GM12865 (cell line): Measurements from ENCODE around the gene OCIAD1.

Source experiments
- DNase-seq: peaks from one replicate; pipeline ENCODE4 v3.0.0; 2010; ENCODE audit warnings: low read depth
- H3K4me3 ChIP-seq: 2 replicates; pipeline ENCODE4 v1.5.1; 2011; ENCODE audit warnings: mild to moderate bottlenecking, low read depth, low read length, control low read depth
- TF ChIP-seq, protein P1 (sequence below): IDR thresholded peaks from 2 replicates; pipeline ENCODE4 v1.5.1; 2011; ENCODE audit warnings: low read length, control low read depth, low read depth, inconsistent platforms; ENCODE audit not compliant: insufficient read depth; ENCODE audit errors: missing control alignments

OCIAD1 gene

DNA sequence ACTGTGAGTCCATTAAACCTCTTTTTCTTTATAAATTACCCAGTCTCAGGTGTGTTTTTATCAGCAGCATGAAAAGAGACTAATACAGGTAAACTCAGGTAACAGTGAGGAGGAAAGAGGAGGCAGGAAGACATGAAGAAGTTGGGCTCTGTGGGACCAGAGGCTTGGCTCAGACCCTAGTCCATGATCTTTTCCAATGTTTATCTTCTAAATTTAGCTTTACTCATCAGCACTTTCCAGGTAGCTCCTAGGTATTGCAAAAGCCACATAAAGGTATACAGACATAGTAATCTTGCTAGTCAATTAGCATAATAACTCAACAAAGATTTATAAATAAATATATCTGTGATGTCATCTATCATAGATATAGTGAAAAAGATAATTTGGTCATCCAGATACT is 39.6 kb upstream of the OCIAD1 start:
- TF ChIP-seq, protein P1, sequence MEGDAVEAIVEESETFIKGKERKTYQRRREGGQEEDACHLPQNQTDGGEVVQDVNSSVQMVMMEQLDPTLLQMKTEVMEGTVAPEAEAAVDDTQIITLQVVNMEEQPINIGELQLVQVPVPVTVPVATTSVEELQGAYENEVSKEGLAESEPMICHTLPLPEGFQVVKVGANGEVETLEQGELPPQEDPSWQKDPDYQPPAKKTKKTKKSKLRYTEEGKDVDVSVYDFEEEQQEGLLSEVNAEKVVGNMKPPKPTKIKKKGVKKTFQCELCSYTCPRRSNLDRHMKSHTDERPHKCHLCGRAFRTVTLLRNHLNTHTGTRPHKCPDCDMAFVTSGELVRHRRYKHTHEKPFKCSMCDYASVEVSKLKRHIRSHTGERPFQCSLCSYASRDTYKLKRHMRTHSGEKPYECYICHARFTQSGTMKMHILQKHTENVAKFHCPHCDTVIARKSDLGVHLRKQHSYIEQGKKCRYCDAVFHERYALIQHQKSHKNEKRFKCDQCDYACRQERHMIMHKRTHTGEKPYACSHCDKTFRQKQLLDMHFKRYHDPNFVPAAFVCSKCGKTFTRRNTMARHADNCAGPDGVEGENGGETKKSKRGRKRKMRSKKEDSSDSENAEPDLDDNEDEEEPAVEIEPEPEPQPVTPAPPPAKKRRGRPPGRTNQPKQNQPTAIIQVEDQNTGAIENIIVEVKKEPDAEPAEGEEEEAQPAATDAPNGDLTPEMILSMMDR = no peak
- no peak overlapping the region for H3K4me3 ChIP-seq
- DNase-seq = no peak

DNA sequence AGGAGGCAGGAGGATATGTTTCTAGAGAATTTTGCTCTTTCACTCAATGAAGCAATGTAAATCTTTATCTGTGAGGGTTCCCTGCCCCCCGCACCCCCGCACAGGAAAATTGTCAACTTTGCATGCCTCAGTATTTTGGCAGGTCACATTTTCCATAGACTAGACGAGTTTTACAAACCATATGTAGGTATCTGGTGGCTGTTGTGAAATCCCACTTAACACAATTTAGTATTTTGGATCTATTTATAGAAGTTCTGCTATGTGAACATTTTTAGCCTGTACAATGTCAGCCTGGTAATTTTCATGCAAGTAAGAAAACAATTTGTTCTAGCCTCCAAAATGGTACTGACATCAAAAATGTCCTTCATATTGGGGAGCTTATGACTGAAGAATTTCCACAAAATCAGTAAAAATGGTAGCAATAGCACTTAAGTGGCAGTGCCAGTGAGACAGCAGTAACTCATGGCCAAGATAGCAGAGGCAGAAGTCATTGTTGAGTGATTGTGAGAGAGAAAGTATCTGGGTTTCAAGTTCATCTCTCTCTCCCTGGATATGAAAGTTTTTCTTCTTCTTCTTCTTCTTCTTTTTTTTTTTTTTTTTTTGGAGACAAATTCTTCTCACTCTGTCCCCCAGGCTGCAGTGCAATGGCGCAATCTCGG is 38.4 kb upstream of the OCIAD1 start:
- peak; percentile 33 for DNase-seq
- TF ChIP-seq, protein P1 = no peak
- H3K4me3 ChIP-seq = no peak overlapping the region

DNA sequence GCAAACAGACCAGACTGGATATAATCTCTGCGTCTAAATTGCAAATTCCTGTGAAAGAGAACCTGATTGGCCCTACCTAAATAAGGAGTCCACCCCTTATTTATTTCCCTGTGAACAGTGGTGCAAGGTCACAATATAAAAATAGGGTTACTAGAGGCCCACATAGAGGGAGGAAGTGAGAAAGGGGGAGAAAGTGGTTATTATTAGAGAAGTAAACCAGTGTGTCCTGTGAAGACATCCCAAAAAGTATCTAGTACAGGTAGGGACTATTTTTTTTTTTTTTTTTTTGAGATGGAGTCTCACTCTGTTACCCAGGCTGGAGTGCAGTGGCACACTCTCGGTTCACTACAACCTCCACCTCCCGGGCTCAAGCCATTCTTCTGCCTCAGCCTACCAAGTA is 35.8 kb upstream of the OCIAD1 start:
- no peak for DNase-seq
- TF ChIP-seq, protein P1 = no peak
- no peak overlapping the region for H3K4me3 ChIP-seq

DNA sequence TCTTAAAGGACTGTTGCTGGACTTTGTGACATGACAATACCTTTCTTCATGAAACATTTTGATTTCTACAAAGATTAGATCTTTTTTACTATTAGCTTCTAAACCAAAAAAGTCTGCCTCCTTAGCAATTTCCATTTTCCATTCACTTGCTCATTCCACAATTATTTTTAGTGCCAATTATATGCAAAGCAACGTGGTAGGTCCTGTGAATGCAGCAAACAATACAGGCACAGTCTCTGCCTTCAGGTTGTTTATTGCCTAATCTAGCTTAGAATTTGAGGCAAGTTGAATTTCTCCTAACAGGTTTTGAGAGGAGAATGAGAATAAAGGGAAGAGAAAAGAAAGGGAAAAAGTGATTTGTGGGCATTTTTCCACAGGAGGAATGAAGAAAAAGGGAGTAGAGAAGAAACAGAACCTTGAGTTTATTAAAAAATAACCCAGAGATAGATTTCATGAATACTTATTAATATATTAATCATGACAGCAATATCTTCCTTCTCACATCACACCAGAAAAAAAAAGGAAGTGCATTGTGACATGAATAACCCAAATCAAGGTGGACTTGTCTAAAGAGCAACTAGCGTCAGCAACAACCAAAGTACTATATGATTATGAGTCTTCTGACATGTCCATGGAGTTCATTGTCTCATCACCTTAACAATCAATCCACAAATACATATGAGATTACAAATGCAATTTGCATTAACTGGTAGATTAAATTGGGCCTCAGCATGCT is 34.5 kb upstream of the OCIAD1 start:
- TF ChIP-seq, protein P1 = no peak
- DNase-seq = no peak

DNA sequence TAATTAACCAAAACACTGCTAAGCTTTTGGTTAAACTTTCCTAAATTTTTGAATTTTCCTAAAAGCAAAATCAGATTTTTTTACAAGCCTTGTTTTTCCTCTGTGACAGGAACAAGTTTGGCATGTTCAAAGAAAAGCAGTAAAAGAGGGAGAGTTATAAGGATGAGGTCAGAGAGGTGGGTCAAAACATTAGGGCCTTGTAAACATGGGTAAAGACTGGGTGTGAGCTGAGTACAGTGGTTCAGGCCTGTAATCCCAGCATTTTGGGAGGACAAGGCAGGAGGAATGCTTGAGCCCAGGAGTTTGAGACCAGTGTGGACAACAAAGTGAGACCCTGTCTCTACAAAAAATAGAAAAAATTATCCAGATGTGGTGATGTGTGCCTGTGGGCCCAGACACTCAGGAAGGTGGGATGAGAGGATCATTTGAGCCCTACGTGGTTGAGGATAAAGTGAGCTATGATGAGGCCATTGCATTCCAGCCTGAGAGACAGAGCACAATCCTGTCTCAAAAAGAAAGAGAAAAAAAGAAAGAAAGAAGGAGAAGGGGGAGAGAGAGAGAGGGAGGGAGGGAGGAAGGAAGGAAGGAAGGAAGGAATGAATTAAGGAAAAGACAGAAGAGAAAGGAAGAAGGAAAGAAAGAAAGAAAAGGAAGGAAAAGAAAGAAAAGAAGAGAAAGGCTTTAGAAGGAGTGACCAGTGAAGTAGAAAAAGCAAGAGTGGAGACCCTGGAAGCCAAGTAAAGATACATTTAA is 33.8 kb upstream of the OCIAD1 start:
- no peak overlapping the region for H3K4me3 ChIP-seq
- no peak for DNase-seq
- TF ChIP-seq, protein P1 = no peak

More for the DNA sequence above, 34.5 kb upstream of the OCIAD1 start:
- no peak overlapping the region for H3K4me3 ChIP-seq

DNA sequence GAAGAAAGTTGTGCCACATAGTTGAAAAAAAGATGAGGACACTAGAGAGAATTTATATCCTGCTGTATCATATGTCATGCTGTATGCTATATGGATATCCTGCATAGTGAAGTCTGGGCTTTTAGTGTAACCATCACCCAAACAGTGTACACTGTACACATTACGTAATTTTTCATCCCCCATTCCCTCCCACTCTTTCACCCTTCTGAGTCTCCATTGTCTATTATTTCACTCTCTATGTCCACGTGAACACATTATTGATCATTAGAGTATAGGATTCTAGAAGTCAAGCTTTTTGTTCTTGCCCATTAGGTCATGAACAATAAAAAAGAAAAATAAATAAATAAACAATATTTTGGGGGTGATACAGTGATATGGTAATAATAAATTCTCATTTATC is 32.8 kb upstream of the OCIAD1 start:
- no peak for DNase-seq
- TF ChIP-seq, protein P1 = no peak
- H3K4me3 ChIP-seq = no peak overlapping the region
